AG04450 (cell line): ENCODE results near the gene RHBDD1. TPM values are rescaled to one million over a fixed set of nuclear protein-coding genes. Genes with fewer than 3 reads are reported as not detected.

Experiments
- CTCF ChIA-PET: fragments of 300-600, 350-600 bp; formaldehyde crosslinking; extraction: SDS; loops from one replicate; lab custom pipeline; 2022; ENCODE audit warnings: antibody characterized with exemption, inconsistent platforms; lab: Charles Lee
- POLR2A ChIA-PET: fragments of 350-600 bp; formaldehyde crosslinking; extraction: SDS; loops from one replicate; lab custom pipeline; 2021; ENCODE audit warnings: antibody characterized with exemption, inconsistent platforms; lab: Yijun Ruan, JAX
- DNase-seq: peaks from one replicate; pipeline ENCODE4 v3.0.0-alpha.2; 2011; ENCODE audit warnings: low read depth, low spot score
- H3K27ac ChIP-seq: one replicate; pipeline ENCODE4 v1.5.1; 2012; ENCODE audit warnings: low read depth, low read length, control low read depth
- H3K27me3 ChIP-seq: one replicate; pipeline ENCODE4 v1.6.0; 2012; ENCODE audit warnings: low read length; ENCODE audit not compliant: control insufficient read depth, insufficient read depth
- H3K4me3 ChIP-seq: 2 replicates; pipeline ENCODE4 v1.5.1; 2011; ENCODE audit warnings: mild to moderate bottlenecking, low read depth, low read length, control low read depth
- H3K9me3 ChIP-seq: 2 replicates; pipeline ENCODE4 v1.5.1; 2012; ENCODE audit warnings: low read length; ENCODE audit not compliant: control insufficient read depth, insufficient read depth
- polyA plus RNA-seq: library from polyadenylated mRNA; depleted of rRNA; stranded (reverse); fragments of >200 nt; gene quantifications from 2 replicates; pipeline ENCODE4 v1.2.3, GENCODE V29; 2011
- TF ChIP-seq, protein P1 (sequence below): IDR thresholded peaks from 2 replicates; pipeline ENCODE4 v1.5.1; 2011; ENCODE audit warnings: low read depth, low read length, control low read depth, inconsistent platforms

Gene RHBDD1
- polyA plus RNA-seq, 1 experiment: 48.7 TPM

DNA sequence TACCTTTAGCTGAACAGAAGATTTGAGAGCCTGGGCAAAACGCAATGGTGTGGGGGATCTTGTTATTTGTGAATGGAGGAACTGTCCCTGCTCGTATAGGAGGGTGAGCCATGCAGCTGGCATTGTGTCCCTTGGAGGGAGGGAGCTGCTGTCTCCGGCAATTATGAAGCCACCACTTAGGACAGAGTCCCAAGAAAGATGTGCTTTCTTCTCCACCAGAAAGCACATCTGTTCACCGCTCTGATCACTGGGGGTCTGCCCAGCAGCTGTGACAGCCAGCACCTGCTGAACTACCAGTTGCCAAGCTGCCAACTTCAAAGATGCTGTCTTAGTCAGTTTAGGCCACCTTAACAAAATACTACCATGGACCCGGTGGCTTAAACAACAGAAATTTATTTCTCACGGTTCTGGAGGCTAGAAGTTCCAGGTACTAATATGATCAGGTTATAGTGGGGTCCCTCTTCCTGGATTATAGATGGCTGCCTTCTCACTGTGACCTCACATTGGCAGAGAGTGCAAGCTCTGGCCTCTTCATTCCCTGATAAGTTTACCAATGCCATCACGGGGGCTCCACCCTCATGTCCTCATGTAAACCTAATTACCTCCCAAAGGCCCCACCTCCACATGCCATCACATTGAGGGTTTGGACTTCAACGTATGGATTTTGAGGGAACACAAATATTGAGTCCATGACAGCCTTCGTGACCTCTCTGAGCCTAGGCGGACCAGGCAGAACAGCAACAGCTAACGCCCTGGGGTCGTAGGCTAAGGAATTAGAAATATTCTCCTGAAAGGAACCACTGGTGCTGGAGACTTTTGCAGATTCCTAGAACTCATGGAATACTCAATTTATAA lies 148.3 kb downstream of the RHBDD1 start:
- CTCF ChIA-PET: interaction anchor here (0.5 to 7.8 kb wide), 8 partner anchors 9 to 1899 kb away, joined by 3 to 105 read pairs (median 4); partner anchors contain the start of gene IRS1
- no peak for DNase-seq
- Histone ChIP-seq H3K9me3 (no peaks in the 10 kb centered on the region), H3K4me3 (no peak overlapping the region), H3K27me3 (no peaks in the 10 kb centered on the region), H3K27ac (no peak overlapping the region)
- TF ChIP-seq, protein P1, sequence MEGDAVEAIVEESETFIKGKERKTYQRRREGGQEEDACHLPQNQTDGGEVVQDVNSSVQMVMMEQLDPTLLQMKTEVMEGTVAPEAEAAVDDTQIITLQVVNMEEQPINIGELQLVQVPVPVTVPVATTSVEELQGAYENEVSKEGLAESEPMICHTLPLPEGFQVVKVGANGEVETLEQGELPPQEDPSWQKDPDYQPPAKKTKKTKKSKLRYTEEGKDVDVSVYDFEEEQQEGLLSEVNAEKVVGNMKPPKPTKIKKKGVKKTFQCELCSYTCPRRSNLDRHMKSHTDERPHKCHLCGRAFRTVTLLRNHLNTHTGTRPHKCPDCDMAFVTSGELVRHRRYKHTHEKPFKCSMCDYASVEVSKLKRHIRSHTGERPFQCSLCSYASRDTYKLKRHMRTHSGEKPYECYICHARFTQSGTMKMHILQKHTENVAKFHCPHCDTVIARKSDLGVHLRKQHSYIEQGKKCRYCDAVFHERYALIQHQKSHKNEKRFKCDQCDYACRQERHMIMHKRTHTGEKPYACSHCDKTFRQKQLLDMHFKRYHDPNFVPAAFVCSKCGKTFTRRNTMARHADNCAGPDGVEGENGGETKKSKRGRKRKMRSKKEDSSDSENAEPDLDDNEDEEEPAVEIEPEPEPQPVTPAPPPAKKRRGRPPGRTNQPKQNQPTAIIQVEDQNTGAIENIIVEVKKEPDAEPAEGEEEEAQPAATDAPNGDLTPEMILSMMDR: no peak
- POLR2A ChIA-PET: no interaction called here

DNA sequence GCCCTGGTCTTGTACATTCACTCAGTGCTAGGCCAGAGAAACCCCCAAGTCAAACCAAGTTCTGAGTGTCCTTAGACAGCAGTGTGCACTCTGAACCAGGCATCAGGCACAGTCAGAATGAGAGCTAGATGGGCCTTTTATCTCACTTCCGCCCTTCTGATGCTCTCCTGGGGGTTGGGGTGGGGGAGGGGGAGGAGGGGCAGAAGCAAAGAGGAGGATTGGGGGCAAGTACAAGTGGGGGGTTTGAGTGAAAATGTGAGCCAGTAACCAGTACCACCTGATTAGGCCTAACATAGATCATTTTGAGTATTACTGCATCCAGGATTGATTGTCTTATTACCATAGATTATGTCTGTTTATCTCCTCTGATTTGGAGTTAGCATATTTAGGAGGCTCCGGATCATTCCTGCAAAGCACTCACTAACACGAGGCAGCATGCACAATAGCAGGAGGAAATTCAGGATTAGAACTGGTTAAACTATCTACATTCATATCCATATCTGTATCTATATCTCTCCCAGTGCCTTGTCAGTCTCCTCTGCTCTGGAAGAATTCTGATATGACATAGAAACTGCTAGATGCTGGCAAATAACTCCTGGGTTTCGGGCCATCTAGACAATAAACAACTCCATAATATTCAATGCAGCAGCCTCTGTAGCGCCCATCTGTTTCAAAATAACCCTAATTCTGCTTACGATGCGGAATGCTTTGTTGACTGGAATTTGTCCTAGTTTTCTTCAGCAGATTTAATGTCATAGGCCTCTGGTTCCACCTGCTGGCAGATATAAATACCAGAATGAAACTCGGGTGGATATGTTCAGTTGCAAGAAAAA lies 149.1 kb downstream of the RHBDD1 start:
- H3K27me3 ChIP-seq: no peaks in the 10 kb centered on the region
- TF ChIP-seq, protein P1: peak; percentile 74
- POLR2A ChIA-PET: interaction anchor here (1.0 kb wide), 1 partner anchor 185 kb away, joined by 6 read pairs; no protein-coding TSS in a partner anchor

DNA sequence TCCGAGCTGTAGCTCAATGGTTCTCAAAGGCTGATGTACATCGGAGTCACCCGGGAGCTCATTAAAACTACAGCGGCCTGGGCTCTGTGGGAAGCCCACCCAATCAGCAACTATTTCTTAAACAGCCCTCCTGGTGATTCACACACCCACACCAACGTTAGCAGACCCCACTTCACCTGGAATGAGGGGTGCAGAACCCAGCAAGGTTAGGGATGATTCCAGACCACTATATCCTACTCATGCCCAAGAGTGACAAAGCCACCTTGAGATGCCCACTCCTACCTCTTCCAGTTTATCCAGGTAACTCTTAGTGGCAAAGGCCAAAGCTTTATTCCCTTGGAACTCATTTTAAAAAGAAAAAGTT lies 149.7 kb downstream of the RHBDD1 start:
- Histone ChIP-seq H3K9me3 (no peaks in the 10 kb centered on the region), H3K27ac (no peak overlapping the region), H3K4me3 (no peak overlapping the region), H3K27me3 (no peaks in the 10 kb centered on the region)
- ChIA-PET POLR2A (interaction anchor here (1.0 kb wide), 1 partner anchor 185 kb away, joined by 6 read pairs; no protein-coding TSS in a partner anchor), CTCF (interaction anchor here (0.5 to 7.8 kb wide), 18 partner anchors 8 to 1326 kb away, joined by 3 to 105 read pairs (median 5); partner anchors contain the start of genes IRS1 and RHBDD1)
- TF ChIP-seq, protein P1: no peak
- DNase-seq: no peak

More for the DNA sequence above, 149.1 kb downstream of the RHBDD1 start:
- DNase-seq: peak; percentile 66
- no peaks in the 10 kb centered on the region for H3K9me3 ChIP-seq
- no peak overlapping the region for H3K4me3 ChIP-seq
- CTCF ChIA-PET: interaction anchor here (0.5 to 7.8 kb wide), 24 partner anchors 8 to 1898 kb away, joined by 3 to 105 read pairs (median 4); partner anchors contain the start of genes IRS1 and RHBDD1
- no peak overlapping the region for H3K27ac ChIP-seq

DNA sequence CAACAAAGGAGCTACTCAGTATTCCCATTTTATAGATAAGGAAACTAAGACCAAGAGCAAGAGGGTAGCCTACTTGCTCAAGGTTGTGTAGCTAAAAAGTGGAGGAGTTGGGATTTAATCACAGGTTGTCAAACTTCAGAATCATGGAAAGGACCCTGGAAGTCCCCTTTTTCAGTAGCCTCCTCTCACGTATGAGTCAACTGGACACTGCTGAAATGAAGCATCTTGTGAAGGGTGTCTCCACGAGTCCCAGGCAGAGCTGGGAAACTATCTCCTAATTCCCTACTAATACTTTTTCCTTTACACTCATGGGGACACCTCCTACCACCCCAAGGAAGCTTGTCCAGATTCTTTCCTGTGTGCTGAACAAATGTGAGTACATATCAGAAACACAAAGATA lies 155.8 kb downstream of the RHBDD1 start:
- ChIA-PET POLR2A (no interaction called here), CTCF (interaction anchor here (1.9 kb wide), 1 partner anchor 1327 kb away, joined by 6 read pairs; no protein-coding TSS in a partner anchor)
- Histone ChIP-seq H3K9me3 (peaks cover 3% of the 10 kb centered on the region; the same call in 1 of the 2 replicates), H3K4me3 (no peak overlapping the region), H3K27ac (no peak overlapping the region), H3K27me3 (no peaks in the 10 kb centered on the region)
- TF ChIP-seq, protein P1: no peak
- DNase-seq: no peak
